Panc1 (cell line): Measurements from ENCODE around the gene NR6A1.

Experiments
- POLR2AphosphoS5 ChIP-seq: IDR thresholded peaks from 2 replicates; pipeline ENCODE4 v1.6.1; 2012; ENCODE audit warnings: mild to moderate bottlenecking, low read depth, low read length, moderate library complexity
- TF ChIP-seq, protein P1 (sequence below): fragments of 450-650 bp; IDR thresholded peaks from 2 replicates; pipeline ENCODE4 v1.5.1; 2017; ENCODE audit warnings: mild to moderate bottlenecking
- TF ChIP-seq, protein P2 (sequence below), 2 experiments: IDR thresholded peaks; 2 replicates each; pipeline ENCODE4 v1.6.1; 2011 to 2012; ENCODE audit warnings: low read depth in 2 of 2, control low read depth in 1 of 2, low read length in 1 of 2, mild to moderate bottlenecking in 1 of 2, moderate library complexity in 1 of 2; ENCODE audit not compliant: insufficient read depth in 1 of 2

DNA sequence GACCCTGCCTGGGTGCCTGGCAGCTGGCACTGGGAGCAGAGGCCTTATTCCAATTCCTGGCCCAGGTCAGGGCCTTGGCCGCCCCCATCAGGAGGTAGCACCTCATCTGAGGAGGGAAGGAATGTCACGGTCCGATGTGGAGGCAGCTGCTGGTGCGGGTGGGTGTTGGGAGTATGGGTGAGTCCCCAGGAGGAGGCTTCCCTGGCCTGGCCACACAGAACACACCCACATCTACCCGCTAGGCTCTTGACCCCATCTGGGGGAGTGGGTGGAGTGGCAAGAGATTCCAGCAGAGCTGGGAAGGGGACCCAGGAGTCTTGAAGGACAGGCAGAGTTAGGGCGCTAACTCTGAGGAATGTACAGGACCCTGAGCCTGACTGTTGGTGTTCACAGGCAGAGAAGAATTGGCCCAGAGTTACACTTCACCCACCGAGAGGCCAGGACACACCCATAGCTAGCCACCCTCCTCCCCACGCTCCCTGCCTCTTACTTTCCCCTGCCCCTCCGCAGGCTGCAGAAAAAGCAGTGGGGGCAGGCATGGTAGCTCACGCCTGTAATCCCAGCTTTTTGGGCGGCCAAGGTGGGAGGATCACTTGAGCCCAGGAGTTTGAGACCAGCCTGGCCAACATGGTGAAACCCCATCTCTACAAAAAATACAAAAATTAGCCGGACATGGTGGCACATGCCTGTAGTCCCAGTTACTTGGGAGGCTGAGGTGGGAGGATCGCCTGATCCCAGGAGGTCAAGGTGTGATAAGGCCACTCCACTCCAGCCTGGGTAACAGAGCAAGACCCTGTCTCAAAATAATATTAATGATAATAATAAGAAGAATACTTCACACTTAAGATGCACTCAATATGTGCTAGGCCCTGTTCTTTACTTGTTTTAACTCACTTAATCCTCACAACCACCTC is 11.8 kb upstream of the NR6A1 start:
- TF ChIP-seq, protein P1, sequence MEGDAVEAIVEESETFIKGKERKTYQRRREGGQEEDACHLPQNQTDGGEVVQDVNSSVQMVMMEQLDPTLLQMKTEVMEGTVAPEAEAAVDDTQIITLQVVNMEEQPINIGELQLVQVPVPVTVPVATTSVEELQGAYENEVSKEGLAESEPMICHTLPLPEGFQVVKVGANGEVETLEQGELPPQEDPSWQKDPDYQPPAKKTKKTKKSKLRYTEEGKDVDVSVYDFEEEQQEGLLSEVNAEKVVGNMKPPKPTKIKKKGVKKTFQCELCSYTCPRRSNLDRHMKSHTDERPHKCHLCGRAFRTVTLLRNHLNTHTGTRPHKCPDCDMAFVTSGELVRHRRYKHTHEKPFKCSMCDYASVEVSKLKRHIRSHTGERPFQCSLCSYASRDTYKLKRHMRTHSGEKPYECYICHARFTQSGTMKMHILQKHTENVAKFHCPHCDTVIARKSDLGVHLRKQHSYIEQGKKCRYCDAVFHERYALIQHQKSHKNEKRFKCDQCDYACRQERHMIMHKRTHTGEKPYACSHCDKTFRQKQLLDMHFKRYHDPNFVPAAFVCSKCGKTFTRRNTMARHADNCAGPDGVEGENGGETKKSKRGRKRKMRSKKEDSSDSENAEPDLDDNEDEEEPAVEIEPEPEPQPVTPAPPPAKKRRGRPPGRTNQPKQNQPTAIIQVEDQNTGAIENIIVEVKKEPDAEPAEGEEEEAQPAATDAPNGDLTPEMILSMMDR, result no peak
- TF ChIP-seq POLR2AphosphoS5, result no peak
- TF ChIP-seq, protein P2, sequence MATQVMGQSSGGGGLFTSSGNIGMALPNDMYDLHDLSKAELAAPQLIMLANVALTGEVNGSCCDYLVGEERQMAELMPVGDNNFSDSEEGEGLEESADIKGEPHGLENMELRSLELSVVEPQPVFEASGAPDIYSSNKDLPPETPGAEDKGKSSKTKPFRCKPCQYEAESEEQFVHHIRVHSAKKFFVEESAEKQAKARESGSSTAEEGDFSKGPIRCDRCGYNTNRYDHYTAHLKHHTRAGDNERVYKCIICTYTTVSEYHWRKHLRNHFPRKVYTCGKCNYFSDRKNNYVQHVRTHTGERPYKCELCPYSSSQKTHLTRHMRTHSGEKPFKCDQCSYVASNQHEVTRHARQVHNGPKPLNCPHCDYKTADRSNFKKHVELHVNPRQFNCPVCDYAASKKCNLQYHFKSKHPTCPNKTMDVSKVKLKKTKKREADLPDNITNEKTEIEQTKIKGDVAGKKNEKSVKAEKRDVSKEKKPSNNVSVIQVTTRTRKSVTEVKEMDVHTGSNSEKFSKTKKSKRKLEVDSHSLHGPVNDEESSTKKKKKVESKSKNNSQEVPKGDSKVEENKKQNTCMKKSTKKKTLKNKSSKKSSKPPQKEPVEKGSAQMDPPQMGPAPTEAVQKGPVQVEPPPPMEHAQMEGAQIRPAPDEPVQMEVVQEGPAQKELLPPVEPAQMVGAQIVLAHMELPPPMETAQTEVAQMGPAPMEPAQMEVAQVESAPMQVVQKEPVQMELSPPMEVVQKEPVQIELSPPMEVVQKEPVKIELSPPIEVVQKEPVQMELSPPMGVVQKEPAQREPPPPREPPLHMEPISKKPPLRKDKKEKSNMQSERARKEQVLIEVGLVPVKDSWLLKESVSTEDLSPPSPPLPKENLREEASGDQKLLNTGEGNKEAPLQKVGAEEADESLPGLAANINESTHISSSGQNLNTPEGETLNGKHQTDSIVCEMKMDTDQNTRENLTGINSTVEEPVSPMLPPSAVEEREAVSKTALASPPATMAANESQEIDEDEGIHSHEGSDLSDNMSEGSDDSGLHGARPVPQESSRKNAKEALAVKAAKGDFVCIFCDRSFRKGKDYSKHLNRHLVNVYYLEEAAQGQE (IDR thresholded peaks at IDR 0.05; ENCODE audit: insufficient read depth in 1 of 2, low read depth in 2 of 2, low read length in 1 of 2), result no peak
